SK-N-SH treated with all-trans-retinoic acid at 6 μM for 48 hours (cell line): ENCODE measurements around the gene TOPBP1.

Source experiments
- ATAC-seq: fragments of 200-7000 bp; cut with Tn5 transposase; 3 replicates; pipeline ENCODE4 v1.9.1; 2020; ENCODE audit warnings: mild to moderate bottlenecking, moderate library complexity
- ARNTL ChIP-seq: fragments of 450-650 bp; formaldehyde crosslinking; IDR thresholded peaks from 2 replicates; pipeline ENCODE4 v1.5.0; 2020; ENCODE audit warnings: low read depth, mild to moderate bottlenecking, moderate library complexity, borderline replicate concordance
- BACH2 ChIP-seq: fragments of 250-450 bp; sonication (Bioruptor Pico); IDR thresholded peaks from 2 replicates; pipeline ENCODE4 v1.9.0; 2021; ENCODE audit warnings: mild to moderate bottlenecking, borderline replicate concordance
- CREB5 ChIP-seq: fragments of 250-450 bp; sonication (Bioruptor Pico); IDR thresholded peaks from 2 replicates; pipeline ENCODE4 v1.5.1; 2020; ENCODE audit warnings: low read depth, mild to moderate bottlenecking, moderate library complexity
- CSDC2 ChIP-seq: fragments of 250-450 bp; sonication (Bioruptor Pico); IDR thresholded peaks from 2 replicates; pipeline ENCODE4 v1.5.0; 2020; ENCODE audit warnings: mild to moderate bottlenecking, moderate library complexity
- ESRRG ChIP-seq: fragments of 250-450 bp; sonication (Bioruptor Pico); IDR thresholded peaks from 2 replicates; pipeline ENCODE4 v1.6.1; 2021; ENCODE audit warnings: mild to moderate bottlenecking
- GLIS3 ChIP-seq: fragments of 250-450 bp; sonication (Bioruptor Pico); IDR thresholded peaks from 2 replicates; pipeline ENCODE4 v1.5.0; 2020; ENCODE audit warnings: mild to moderate bottlenecking, moderate library complexity
- ISL1 ChIP-seq: fragments of 250-450 bp; sonication (Bioruptor Pico); IDR thresholded peaks from 2 replicates; pipeline ENCODE4 v2.1.2; 2022; ENCODE audit warnings: mild to moderate bottlenecking, moderate library complexity
- OSR1 ChIP-seq: fragments of 250-450 bp; sonication (Bioruptor Pico); IDR thresholded peaks from 2 replicates; pipeline ENCODE4 v1.8.0; 2022; ENCODE audit warnings: moderate library complexity, mild to moderate bottlenecking, inconsistent platforms
- PATZ1 ChIP-seq: fragments of 250-450 bp; sonication (Bioruptor Pico); IDR thresholded peaks from 2 replicates; pipeline ENCODE4 v1.8.0; 2020; ENCODE audit warnings: mild to moderate bottlenecking, moderate library complexity, borderline replicate concordance
- POU6F1 ChIP-seq: fragments of 250-450 bp; sonication (Bioruptor Pico); IDR thresholded peaks from 2 replicates; pipeline ENCODE4 v1.8.0; 2021; ENCODE audit warnings: low read depth, mild to moderate bottlenecking, moderate library complexity, borderline replicate concordance
- PPARA ChIP-seq: fragments of 250-450 bp; sonication (Bioruptor Pico); IDR thresholded peaks from 2 replicates; pipeline ENCODE4 v1.5.0; 2020; ENCODE audit warnings: mild to moderate bottlenecking, borderline replicate concordance
- RARB ChIP-seq: fragments of 250-450 bp; sonication (Bioruptor Pico); IDR thresholded peaks from 2 replicates; pipeline ENCODE4 v1.8.0; 2021; ENCODE audit warnings: mild to moderate bottlenecking, moderate library complexity
- TOX ChIP-seq: fragments of 250-450 bp; sonication (Bioruptor Pico); IDR thresholded peaks from 2 replicates; pipeline ENCODE4 v1.8.0; 2021; ENCODE audit warnings: mild to moderate bottlenecking, moderate library complexity, borderline replicate concordance
- ZC3H10 ChIP-seq: fragments of 250-450 bp; sonication (Bioruptor Pico); IDR thresholded peaks from 2 replicates; pipeline ENCODE4 v1.5.1; 2021; ENCODE audit warnings: mild to moderate bottlenecking, moderate library complexity
- ZFP3 ChIP-seq: fragments of 250-450 bp; sonication (Bioruptor Pico); IDR thresholded peaks from 2 replicates; pipeline ENCODE4 v1.5.0; 2020; ENCODE audit warnings: mild to moderate bottlenecking, moderate library complexity
- ZFP30 ChIP-seq: fragments of 450-650 bp; formaldehyde crosslinking; IDR thresholded peaks from 2 replicates; pipeline ENCODE4 v1.5.0; 2022; ENCODE audit warnings: mild to moderate bottlenecking, moderate library complexity
- ZNF565 ChIP-seq: fragments of 450-650 bp; formaldehyde crosslinking; conservative IDR thresholded peaks from 2 replicates; pipeline ENCODE4 v1.5.0; 2020; ENCODE audit warnings: low read depth, mild to moderate bottlenecking, moderate library complexity
- ZNF70 ChIP-seq: fragments of 450-650 bp; formaldehyde crosslinking; IDR thresholded peaks from 2 replicates; pipeline ENCODE4 v1.5.0; 2020; ENCODE audit warnings: mild to moderate bottlenecking, moderate library complexity
- ZNF8 ChIP-seq: fragments of 450-650 bp; formaldehyde crosslinking; IDR thresholded peaks from 2 replicates; pipeline ENCODE4 v1.5.0; 2020; ENCODE audit warnings: mild to moderate bottlenecking, moderate library complexity
- TF ChIP-seq, protein P1 (sequence below): fragments of 250-450 bp; sonication (Bioruptor Pico); IDR thresholded peaks from 2 replicates; pipeline ENCODE4 v1.5.0; 2020; ENCODE audit warnings: mild to moderate bottlenecking, moderate library complexity
- TF ChIP-seq, protein P2 (sequence below): fragments of 250-450 bp; sonication (Bioruptor Pico); IDR thresholded peaks from 2 replicates; pipeline ENCODE4 v1.5.1; 2021; ENCODE audit warnings: mild to moderate bottlenecking, moderate library complexity

TOPBP1 gene

DNA sequence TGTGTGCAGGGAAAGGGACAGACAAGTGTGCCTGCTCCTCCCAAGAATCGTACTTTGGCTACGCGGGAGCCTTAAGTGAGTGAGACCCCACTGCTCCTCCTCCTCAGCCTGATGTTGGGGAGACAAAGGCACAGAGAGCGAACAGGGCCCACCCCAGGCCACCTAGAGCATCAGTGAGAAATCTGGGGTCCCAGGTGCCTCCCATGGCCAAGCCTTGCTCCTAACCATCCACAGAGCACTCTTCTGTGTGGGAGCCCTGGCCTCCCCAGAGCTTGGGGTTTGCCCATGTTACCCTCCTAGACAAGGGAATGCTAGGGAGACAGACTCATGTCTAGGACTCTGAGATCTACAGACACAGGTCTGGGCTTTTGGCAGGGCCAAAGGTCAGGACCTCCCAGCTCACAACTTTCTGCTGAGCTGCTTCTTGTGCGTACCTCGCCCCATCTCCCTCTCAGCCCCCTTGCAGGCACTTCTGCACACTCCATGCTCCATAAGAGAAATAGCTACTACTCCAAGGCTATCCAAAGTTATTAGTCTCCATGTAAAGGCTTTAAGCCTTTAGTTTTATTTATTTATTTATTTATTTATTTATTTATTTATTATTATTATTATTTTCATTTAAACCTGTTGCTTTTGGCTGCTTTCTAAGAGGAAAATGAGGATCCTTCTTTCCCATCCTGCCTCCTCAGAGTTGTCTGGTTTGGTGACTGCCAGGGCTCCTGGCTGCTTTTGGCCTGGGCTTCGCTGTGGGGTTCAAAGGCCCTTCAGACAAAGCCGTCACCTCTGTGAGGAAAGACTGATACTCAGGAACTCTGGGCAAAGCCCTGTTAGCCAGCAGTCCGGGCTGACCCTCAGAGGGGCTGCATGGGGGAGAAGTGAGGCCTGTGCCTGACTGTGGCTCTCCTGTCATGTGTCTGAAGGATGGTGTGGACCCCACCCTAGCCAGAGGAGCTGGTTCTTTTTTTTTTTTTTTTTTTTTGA lies 32.8 kb upstream of the TOPBP1 start:
- TF ChIP-seq POU6F1 (CRISPR knock-in tag) (no peak), ISL1 (no peak), ARNTL (CRISPR knock-in tag) (no peak), ZC3H10 (CRISPR knock-in tag) (no peak), ZNF8 (CRISPR knock-in tag) (no peak), OSR1 (CRISPR knock-in tag) (no peak)
- TF ChIP-seq, all 23 proteins: peak for 0
- no peak for ATAC-seq

DNA sequence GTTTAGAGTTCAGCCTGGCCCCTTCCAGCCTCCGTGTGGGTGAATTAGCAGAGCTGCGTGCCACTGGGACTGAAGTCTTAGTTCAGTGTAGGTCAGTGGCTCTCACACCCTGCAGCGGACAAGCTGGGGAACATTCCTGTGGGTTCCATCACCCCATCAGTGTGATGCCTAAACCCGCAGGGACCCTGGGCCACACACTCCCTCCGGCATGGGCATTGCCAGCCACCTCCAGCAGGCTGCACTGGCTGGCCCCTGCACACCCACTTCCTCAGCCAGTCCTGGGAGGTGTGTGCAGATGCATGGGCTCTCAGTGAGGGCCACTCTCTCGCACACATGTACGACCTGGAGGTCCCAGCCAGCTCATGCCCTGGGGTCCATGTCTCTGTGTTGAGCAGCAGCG lies 32.1 kb upstream of the TOPBP1 start:
- TF ChIP-seq ZNF565 (CRISPR knock-in tag) = no peak
- no peak for TF ChIP-seq OSR1 (CRISPR knock-in tag)
- TF ChIP-seq ZNF70 (CRISPR knock-in tag) = no peak
- no peak for TF ChIP-seq RARB (CRISPR knock-in tag)
- TF ChIP-seq ZNF8 (CRISPR knock-in tag) = no peak
- no peak for TF ChIP-seq ESRRG (CRISPR knock-in tag)
- TF ChIP-seq PATZ1 (CRISPR knock-in tag) = no peak
- TF ChIP-seq ZFP3 (CRISPR knock-in tag) = no peak
- TF ChIP-seq ISL1 = no peak
- TF ChIP-seq ZFP30 (CRISPR knock-in tag) = no peak
- TF ChIP-seq, protein P1, sequence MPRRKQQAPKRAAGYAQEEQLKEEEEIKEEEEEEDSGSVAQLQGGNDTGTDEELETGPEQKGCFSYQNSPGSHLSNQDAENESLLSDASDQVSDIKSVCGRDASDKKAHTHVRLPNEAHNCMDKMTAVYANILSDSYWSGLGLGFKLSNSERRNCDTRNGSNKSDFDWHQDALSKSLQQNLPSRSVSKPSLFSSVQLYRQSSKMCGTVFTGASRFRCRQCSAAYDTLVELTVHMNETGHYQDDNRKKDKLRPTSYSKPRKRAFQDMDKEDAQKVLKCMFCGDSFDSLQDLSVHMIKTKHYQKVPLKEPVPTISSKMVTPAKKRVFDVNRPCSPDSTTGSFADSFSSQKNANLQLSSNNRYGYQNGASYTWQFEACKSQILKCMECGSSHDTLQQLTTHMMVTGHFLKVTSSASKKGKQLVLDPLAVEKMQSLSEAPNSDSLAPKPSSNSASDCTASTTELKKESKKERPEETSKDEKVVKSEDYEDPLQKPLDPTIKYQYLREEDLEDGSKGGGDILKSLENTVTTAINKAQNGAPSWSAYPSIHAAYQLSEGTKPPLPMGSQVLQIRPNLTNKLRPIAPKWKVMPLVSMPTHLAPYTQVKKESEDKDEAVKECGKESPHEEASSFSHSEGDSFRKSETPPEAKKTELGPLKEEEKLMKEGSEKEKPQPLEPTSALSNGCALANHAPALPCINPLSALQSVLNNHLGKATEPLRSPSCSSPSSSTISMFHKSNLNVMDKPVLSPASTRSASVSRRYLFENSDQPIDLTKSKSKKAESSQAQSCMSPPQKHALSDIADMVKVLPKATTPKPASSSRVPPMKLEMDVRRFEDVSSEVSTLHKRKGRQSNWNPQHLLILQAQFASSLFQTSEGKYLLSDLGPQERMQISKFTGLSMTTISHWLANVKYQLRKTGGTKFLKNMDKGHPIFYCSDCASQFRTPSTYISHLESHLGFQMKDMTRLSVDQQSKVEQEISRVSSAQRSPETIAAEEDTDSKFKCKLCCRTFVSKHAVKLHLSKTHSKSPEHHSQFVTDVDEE (CRISPR knock-in tag) = no peak
- no peak for TF ChIP-seq POU6F1 (CRISPR knock-in tag)
- TF ChIP-seq TOX (CRISPR knock-in tag) = no peak
- TF ChIP-seq, protein P2, sequence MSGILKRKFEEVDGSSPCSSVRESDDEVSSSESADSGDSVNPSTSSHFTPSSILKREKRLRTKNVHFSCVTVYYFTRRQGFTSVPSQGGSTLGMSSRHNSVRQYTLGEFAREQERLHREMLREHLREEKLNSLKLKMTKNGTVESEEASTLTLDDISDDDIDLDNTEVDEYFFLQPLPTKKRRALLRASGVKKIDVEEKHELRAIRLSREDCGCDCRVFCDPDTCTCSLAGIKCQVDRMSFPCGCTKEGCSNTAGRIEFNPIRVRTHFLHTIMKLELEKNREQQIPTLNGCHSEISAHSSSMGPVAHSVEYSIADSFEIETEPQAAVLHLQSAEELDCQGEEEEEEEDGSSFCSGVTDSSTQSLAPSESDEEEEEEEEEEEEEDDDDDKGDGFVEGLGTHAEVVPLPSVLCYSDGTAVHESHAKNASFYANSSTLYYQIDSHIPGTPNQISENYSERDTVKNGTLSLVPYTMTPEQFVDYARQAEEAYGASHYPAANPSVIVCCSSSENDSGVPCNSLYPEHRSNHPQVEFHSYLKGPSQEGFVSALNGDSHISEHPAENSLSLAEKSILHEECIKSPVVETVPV (CRISPR knock-in tag) = no peak
- ATAC-seq = no peak

- ATAC-seq = no peak
- no peak for TF ChIP-seq BACH2
- TF ChIP-seq CSDC2 (CRISPR knock-in tag) = no peak
- no peak for TF ChIP-seq CREB5
- TF ChIP-seq, protein P2 (CRISPR knock-in tag) = no peak
- no peak for TF ChIP-seq ZFP30 (CRISPR knock-in tag)
- TF ChIP-seq PPARA (CRISPR knock-in tag) = no peak
- TF ChIP-seq PATZ1 (CRISPR knock-in tag) = no peak
- TF ChIP-seq OSR1 (CRISPR knock-in tag) = no peak
- TF ChIP-seq GLIS3 (CRISPR knock-in tag) = no peak
- no peak for TF ChIP-seq RARB (CRISPR knock-in tag)
- no peak for TF ChIP-seq ZFP3 (CRISPR knock-in tag)
- TF ChIP-seq ARNTL (CRISPR knock-in tag) = no peak
- TF ChIP-seq ZNF70 (CRISPR knock-in tag) = no peak
- no peak for TF ChIP-seq ZC3H10 (CRISPR knock-in tag)
Measured at GRCh38 chr3:133692759-133693158, 31.0 kb upstream of the TOPBP1 start.
